Neural progenitor cell (in vitro differentiated cells): Measurements from ENCODE around the gene ZNF500.

ENCODE experiments used
- CTCF ChIP-seq: fragments of 200-600 bp; sonication (generic); IDR thresholded peaks from 2 replicates; pipeline ENCODE4 v1.5.1; 2017; ENCODE audit warnings: antibody characterized with exemption, mild to moderate bottlenecking
- EZH2 ChIP-seq: fragments of 200-600 bp; sonication (generic); IDR thresholded peaks from 2 replicates; pipeline ENCODE4 v1.6.1; 2017; ENCODE audit warnings: antibody characterized with exemption, mild to moderate bottlenecking, moderate library complexity
- EZH2phosphoT487 ChIP-seq: fragments of 200-600 bp; sonication (generic); IDR thresholded peaks from 2 replicates; pipeline ENCODE4 v1.6.1; 2017; ENCODE audit warnings: antibody characterized with exemption

- TF ChIP-seq CTCF (no peak), EZH2 (no peak), EZH2phosphoT487 (no peak)
These were observed 35.8 kb upstream of the ZNF500 start for GRCh38 chr16:4802659-4803287.
